Right lobe of liver (tissue), 6 donors: ENCODE results near the gene CHCHD1. TPM values are rescaled to one million over a fixed set of nuclear protein-coding genes. Genes with fewer than 3 reads are reported as not detected.

Experiments
- ATAC-seq, 4 donors: fragments of 200-7000 bp; cut with Tn5 transposase; one replicate each; pipeline ENCODE4 v1.9.1; 2020; ENCODE audit warnings: mild to moderate bottlenecking in 4 of 4, moderate library complexity in 4 of 4
- DNase-seq, 3 donors: peaks; one replicate each; pipeline ENCODE4 v3.0.0-alpha.2; 2020
- H3K27ac ChIP-seq, 3 donors: fragments of 200-600 bp; one replicate each; pipeline ENCODE4 v1.8.0; 2022
- H3K27me3 ChIP-seq, 2 donors: fragments of 200-600 bp; one replicate each; pipeline ENCODE4 v1.8.0; 2022
- H3K36me3 ChIP-seq, 4 donors: fragments of 200-600 bp; sonication (generic) in 1 of 4; one replicate each; pipeline versions ENCODE4 v1.5.1 to v1.8.0; 2017 to 2022; ENCODE audit warnings: control low read depth in 1 of 4
- H3K4me1 ChIP-seq, 4 donors: fragments of 200-600 bp; sonication (generic) in 1 of 4; one replicate each; pipeline versions ENCODE4 v1.5.1 to v1.8.0; 2017 to 2022; ENCODE audit warnings: control low read depth in 1 of 4
- H3K4me3 ChIP-seq, 3 donors: fragments of 200-600 bp; one replicate each; pipeline ENCODE4 v1.8.0; 2022
- H3K9me3 ChIP-seq, 4 donors: fragments of 200-600 bp; sonication (generic) in 1 of 4; one replicate each; pipeline versions ENCODE4 v1.5.1 to v1.8.0; 2017 to 2022; ENCODE audit warnings: control low read depth in 1 of 4
- POLR2A ChIP-seq: fragments of 450-650 bp; IDR thresholded peaks from one replicate; pipeline ENCODE4 v1.6.1; 2017; ENCODE audit warnings: antibody characterized with exemption, mild to moderate bottlenecking
- WGBS: methylation state at CpG from one replicate; pipeline ENCODE4 v1.1.6; 2018; ENCODE audit warnings: low coverage, low lambda C conversion rate; ENCODE audit not compliant: insufficient coverage; ENCODE audit errors: missing lambda C conversion rate; 5-methylcytosine and 5-hydroxymethylcytosine counted together
- intact Hi-C, 2 donors: fragments of 100-400 bp; cut with DNase I; formaldehyde crosslinking; loops; one replicate each; pipeline versions ENCODE4 v1.11.2 to v1.14.1; 2022
- total RNA-seq, 6 experiments: library from RNA; depleted of rRNA in 2 of 6; stranded (reverse); fragments of >200 nt in 2 of 6; fragmentation: NEBNext Ultra II Directional in 3 of 6; extraction: Animal tissue kit (Norgen Biotek cat#: 25700) in 3 of 6; gene quantifications; one replicate each; pipeline versions ENCODE4 v1.1.0 to v1.2.4, GENCODE V29; 2016 to 2023
- TF ChIP-seq, protein P1 (sequence below), 4 donors: fragments of 200-600 bp in 3 of 4; fragments of 450-650 bp in 1 of 4; IDR thresholded peaks; one replicate each; pipeline versions ENCODE4 v1.5.1 to v1.8.0; 2016 to 2022; ENCODE audit warnings: antibody characterized with exemption in 4 of 4, mild to moderate bottlenecking in 2 of 4
- donor health status: DM: no; HTN: yes; CAD: no.
- donor health status: DM: no; HTN: no; CAD: no.
- donor health status: DM: no; HTN: no; CAD: no.
- donor health status: DM: no; HTN: yes; CAD: no.
- donor health status: DM: no; HTN: yes; CAD: no.

CHCHD1 gene
- total RNA-seq, 6 experiments from 2014 or later: 13.0 to 25.1 (median 17.4) TPM

DNA sequence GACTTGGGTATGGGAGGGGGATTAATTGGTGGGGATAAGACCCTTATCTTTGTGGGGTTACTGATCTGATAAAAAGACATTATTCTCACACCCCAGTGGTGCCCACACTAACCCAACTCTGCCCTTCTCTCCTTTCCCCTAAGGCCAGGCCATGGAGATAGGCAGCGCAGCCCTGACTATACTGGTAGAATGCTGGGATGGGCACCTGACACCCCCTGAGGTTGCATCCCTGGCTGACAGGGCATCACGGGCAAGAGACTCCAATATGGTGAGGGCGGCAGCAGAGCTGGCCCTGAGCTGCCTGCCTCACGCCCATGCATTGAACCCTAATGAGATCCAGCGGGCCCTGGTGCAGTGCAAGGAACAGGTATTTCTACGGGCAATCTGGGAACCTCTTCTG, 16.2 kb downstream of the CHCHD1 start:
- intact Hi-C loops: no loop called here
- Histone ChIP-seq H3K36me3 (peaks cover 3 to 98% (median 51%) of the 10 kb centered on the region in 4 donors), H3K9me3 (no peaks in the 10 kb centered on the region), H3K4me1 (no peaks in the 10 kb centered on the region), H3K4me3 (no peak overlapping the region), H3K27me3 (no peaks in the 10 kb centered on the region), H3K27ac (no peak overlapping the region)
- no peak for ATAC-seq
- peak in 1 of 3 donors; percentile 13 for DNase-seq
- TF ChIP-seq, protein P1, sequence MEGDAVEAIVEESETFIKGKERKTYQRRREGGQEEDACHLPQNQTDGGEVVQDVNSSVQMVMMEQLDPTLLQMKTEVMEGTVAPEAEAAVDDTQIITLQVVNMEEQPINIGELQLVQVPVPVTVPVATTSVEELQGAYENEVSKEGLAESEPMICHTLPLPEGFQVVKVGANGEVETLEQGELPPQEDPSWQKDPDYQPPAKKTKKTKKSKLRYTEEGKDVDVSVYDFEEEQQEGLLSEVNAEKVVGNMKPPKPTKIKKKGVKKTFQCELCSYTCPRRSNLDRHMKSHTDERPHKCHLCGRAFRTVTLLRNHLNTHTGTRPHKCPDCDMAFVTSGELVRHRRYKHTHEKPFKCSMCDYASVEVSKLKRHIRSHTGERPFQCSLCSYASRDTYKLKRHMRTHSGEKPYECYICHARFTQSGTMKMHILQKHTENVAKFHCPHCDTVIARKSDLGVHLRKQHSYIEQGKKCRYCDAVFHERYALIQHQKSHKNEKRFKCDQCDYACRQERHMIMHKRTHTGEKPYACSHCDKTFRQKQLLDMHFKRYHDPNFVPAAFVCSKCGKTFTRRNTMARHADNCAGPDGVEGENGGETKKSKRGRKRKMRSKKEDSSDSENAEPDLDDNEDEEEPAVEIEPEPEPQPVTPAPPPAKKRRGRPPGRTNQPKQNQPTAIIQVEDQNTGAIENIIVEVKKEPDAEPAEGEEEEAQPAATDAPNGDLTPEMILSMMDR (IDR thresholded peaks at IDR 0.05): no peak
- no peak for TF ChIP-seq POLR2A
- WGBS: 100% methylated on average over 2 of the region's 6 CpGs

DNA sequence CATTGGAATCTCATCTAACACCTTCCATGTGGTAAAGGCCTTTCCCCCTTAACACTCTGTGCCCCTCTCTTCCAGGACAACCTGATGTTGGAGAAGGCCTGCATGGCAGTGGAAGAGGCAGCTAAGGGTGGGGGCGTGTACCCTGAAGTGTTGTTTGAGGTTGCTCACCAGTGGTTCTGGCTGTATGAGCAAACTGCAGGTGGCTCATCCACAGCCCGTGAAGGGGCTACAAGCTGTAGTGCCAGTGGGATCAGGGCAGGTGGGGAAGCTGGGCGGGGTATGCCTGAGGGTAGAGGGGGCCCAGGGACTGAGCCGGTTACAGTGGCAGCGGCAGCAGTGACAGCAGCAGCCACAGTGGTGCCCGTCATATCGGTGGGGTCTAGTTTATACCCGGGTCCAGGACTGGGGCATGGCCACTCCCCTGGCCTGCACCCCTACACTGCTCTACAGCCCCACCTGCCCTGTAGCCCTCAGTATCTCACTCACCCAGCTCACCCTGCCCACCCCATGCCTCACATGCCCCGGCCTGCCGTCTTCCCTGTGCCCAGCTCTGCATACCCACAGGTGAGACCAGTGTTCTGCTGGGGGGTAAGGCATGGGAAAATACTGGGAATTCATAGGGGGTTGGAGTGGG, 17.2 kb downstream of the CHCHD1 start:
- Histone ChIP-seq H3K36me3 (peaks cover 3 to 91% (median 46%) of the 10 kb centered on the region in 4 donors), H3K27ac (no peak overlapping the region), H3K27me3 (no peaks in the 10 kb centered on the region), H3K4me1 (no peaks in the 10 kb centered on the region), H3K4me3 (no peak overlapping the region), H3K9me3 (no peaks in the 10 kb centered on the region)
- TF ChIP-seq, protein P1 (IDR thresholded peaks at IDR 0.05): no peak
- TF ChIP-seq POLR2A: no peak
- intact Hi-C loops: no loop called here
- no CpG with 5 or more reads among the region's 10 CpGs for WGBS
- ATAC-seq (peak in 3 of 4 donors; percentile 4 to 28 (median 8)), DNase-seq (peak in 1 of 3 donors; percentile 17)

GRCh38 chr10:73799899-73800559, 18.2 kb downstream of the CHCHD1 start:
- Histone ChIP-seq H3K9me3 (no peaks in the 10 kb centered on the region), H3K4me3 (no peak overlapping the region), H3K27ac (no peak overlapping the region), H3K4me1 (no peaks in the 10 kb centered on the region), H3K36me3 (peaks cover 3 to 87% (median 40%) of the 10 kb centered on the region in 4 donors), H3K27me3 (no peaks in the 10 kb centered on the region)
- TF ChIP-seq, protein P1 (IDR thresholded peaks at IDR 0.05): no peak
- no peak for TF ChIP-seq POLR2A
- intact Hi-C loops: no loop called here
- ATAC-seq (peak in 2 of 4 donors; percentile 2 to 3), DNase-seq (peak in 1 of 3 donors; percentile 22)
- 73% methylated on average over 5 of the region's 9 CpGs for WGBS

- ATAC-seq (peak in 1 of 4 donors; percentile 2), DNase-seq (peak in 1 of 3 donors; percentile 20)
Observed at GRCh38 chr10:73800560-73801252, 18.9 kb downstream of the CHCHD1 start.

More at GRCh38 chr10:73800560-73801252, 18.9 kb downstream of the CHCHD1 start:
- 76% methylated on average over 3 of the region's 20 CpGs for WGBS
- Histone ChIP-seq H3K4me3 (no peak overlapping the region), H3K27ac (no peak overlapping the region), H3K27me3 (no peaks in the 10 kb centered on the region), H3K9me3 (no peaks in the 10 kb centered on the region), H3K4me1 (no peaks in the 10 kb centered on the region), H3K36me3 (peaks cover 3 to 86% (median 37%) of the 10 kb centered on the region in 4 donors)
- no peak for TF ChIP-seq POLR2A
- TF ChIP-seq, protein P1 (IDR thresholded peaks at IDR 0.05): no peak
- intact Hi-C loops: no loop called here
